PC-9 (cell line): Measurements from ENCODE around the gene PARK7. TPM values are rescaled to one million over a fixed set of nuclear protein-coding genes. Genes with fewer than 3 reads are reported as not detected.
A peak's percentile ranks its signal among the peaks of the same experiment; 100 is the strongest.

Experiments used
- BruUV-seq: library from RNA; stranded (reverse); fragments of 400-500 nt; replicated peaks from 2 replicates; lab custom pipeline; 2021; lab: Mats Ljungman, UMichigan
- CTCF ChIA-PET: fragments of 300-600 bp; sonication (Branson Sonifier 250); formaldehyde crosslinking; loops from one replicate; lab custom pipeline; 2022; ENCODE audit warnings: antibody characterized with exemption; lab: Charles Lee
- POLR2A ChIA-PET: fragments of 300-600 bp; sonication (Branson Sonifier 250); formaldehyde crosslinking; loops from one replicate; lab custom pipeline; 2022; ENCODE audit warnings: antibody characterized with exemption; ENCODE audit not compliant: unreplicated experiment; lab: Charles Lee
- DNase-seq, 2 experiments: peaks; one replicate each; pipeline versions ENCODE4 v3.0.0 to v3.0.0-alpha.2; 2015 to 2022; ENCODE audit warnings: mixed read lengths in 1 of 2
- H2AFZ ChIP-seq: fragments of 200-600 bp; sonication (generic); 2 replicates; pipeline ENCODE4 v1.8.1; 2017; ENCODE audit warnings: antibody characterized with exemption
- H3F3A ChIP-seq: fragments of 200-600 bp; sonication (generic); 2 replicates; pipeline ENCODE4 v1.8.1; 2017; ENCODE audit warnings: antibody characterized with exemption, mild to moderate bottlenecking, low read depth; ENCODE audit not compliant: insufficient read depth
- H3K27ac ChIP-seq: fragments of 200-600 bp; sonication (generic); 2 replicates; pipeline ENCODE4 v1.6.1; 2016; ENCODE audit warnings: mixed run types
- H3K27me3 ChIP-seq: fragments of 200-600 bp; sonication (generic); 2 replicates; pipeline ENCODE4 v1.6.1; 2016; ENCODE audit warnings: low read depth, mixed run types; ENCODE audit not compliant: insufficient read depth
- H3K36me3 ChIP-seq: fragments of 200-600 bp; sonication (generic); 2 replicates; pipeline ENCODE4 v1.6.1; 2016; ENCODE audit warnings: low read depth, mixed run types
- H3K4me1 ChIP-seq: fragments of 200-600 bp; sonication (generic); replicated peaks from 2 replicates; pipeline ENCODE4 v1.6.1; 2016; ENCODE audit warnings: mixed run types; ENCODE audit not compliant: insufficient read depth
- H3K4me2 ChIP-seq: fragments of 200-600 bp; sonication (generic); 2 replicates; pipeline ENCODE4 v1.6.1; 2017; ENCODE audit warnings: mixed run types
- H3K4me3 ChIP-seq: fragments of 200-600 bp; sonication (generic); 2 replicates; pipeline ENCODE4 v1.6.1; 2016; ENCODE audit warnings: mixed run types
- H3K79me2 ChIP-seq: fragments of 200-600 bp; sonication (generic); 2 replicates; pipeline ENCODE4 v1.6.1; 2017; ENCODE audit warnings: low read depth, mixed run types
- H3K9me2 ChIP-seq: fragments of 200-600 bp; sonication (generic); 2 replicates; pipeline ENCODE4 v1.8.1; 2017; ENCODE audit warnings: mild to moderate bottlenecking; ENCODE audit not compliant: insufficient read depth
- H3K9me3 ChIP-seq: fragments of 200-600 bp; sonication (generic); 2 replicates; pipeline ENCODE4 v1.8.1; 2016; ENCODE audit warnings: low read depth; ENCODE audit not compliant: insufficient read depth
- H4K20me1 ChIP-seq: fragments of 200-600 bp; sonication (generic); 2 replicates; pipeline ENCODE4 v1.8.1; 2017; ENCODE audit not compliant: insufficient read depth
- CTCF ChIP-seq: fragments of 200-600 bp; sonication (generic); conservative IDR thresholded peaks from 2 replicates; pipeline ENCODE4 v1.6.1; 2017; ENCODE audit warnings: mixed run types, antibody characterized with exemption, mild to moderate bottlenecking, moderate library complexity
- EZH2 ChIP-seq: fragments of 200-600 bp; sonication (generic); IDR thresholded peaks from 2 replicates; pipeline ENCODE4 v1.8.0; 2017; ENCODE audit warnings: antibody characterized with exemption, low read depth
- intact Hi-C: fragments of 100-400 bp; cut with micrococcal nuclease; formaldehyde crosslinking; loops from one replicate; pipeline ENCODE4 v1.10.0; 2022; ENCODE audit not compliant: unreplicated experiment
- total RNA-seq: library from RNA; stranded (reverse); gene quantifications from 2 replicates; pipeline ENCODE4 v1.2.3, GENCODE V29; 2021

The PARK7 gene
- total RNA-seq, 1 experiment from 2014 or later, result 291 TPM

DNA sequence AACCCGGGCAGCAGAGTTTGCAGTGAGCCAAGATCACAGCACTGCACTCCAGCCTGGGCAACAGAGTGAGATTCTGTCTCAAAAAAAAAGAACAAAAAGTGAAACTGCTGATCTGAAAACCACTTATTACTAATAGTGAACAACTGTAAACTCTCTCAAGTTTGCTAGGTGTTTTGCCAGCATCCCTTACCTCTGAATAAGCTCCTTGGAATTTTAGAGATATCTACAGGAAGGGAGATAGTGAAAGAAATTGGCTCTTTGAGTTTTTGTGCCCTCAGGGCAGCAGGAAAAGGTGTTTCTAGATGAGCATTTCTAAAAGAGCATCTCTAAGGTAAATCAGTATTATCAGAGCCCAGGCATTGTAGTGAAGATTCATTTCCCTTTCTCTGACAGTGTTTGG, 27.1 kb downstream of the PARK7 start:
- H3K9me2 ChIP-seq, result no peaks in the 10 kb centered on the region
- TF ChIP-seq CTCF, result no peak
- no peak for TF ChIP-seq EZH2
- no peaks in the 10 kb centered on the region for H4K20me1 ChIP-seq
- DNase-seq, result peak; percentile 39 to 79
- H3K27me3 ChIP-seq, result no peaks in the 10 kb centered on the region
- CTCF ChIA-PET, result interaction anchor here (0.7 to 1.0 kb wide), 4 partner anchors 27 to 356 kb away, joined by 3 to 8 read pairs (median 5); no protein-coding TSS in a partner anchor
- H3K4me2 ChIP-seq, result peak overlapping the region; percentile 26; the same call in 1 of the 2 replicates
- peaks cover 17% of the 10 kb centered on the region for H3K4me1 ChIP-seq
- 0 out of 2 replicates have a peak, but pooled peaks cover 4% of the 10 kb centered on the region for H3K79me2 ChIP-seq
- H3K27ac ChIP-seq, result peak overlapping the region; percentile 69
- no peak overlapping the region for H3K4me3 ChIP-seq
- H3K9me3 ChIP-seq, result no peaks in the 10 kb centered on the region
- peaks cover 23% of the 10 kb centered on the region; the same call in 1 of the 2 replicates for H3F3A ChIP-seq
- POLR2A ChIA-PET, result interaction anchor here (0.5 to 0.7 kb wide), 2 partner anchors 26 to 259 kb away, joined by 3 read pairs; no protein-coding TSS in a partner anchor
- no peak overlapping the region for H2AFZ ChIP-seq
- intact Hi-C loops, result no loop called here
- no TSS peak for BruUV-seq
- no peaks in the 10 kb centered on the region for H3K36me3 ChIP-seq

GRCh38 chr1:7989762-7990428, 28.4 kb downstream of the PARK7 start:
- H3K4me3 ChIP-seq, result no peak overlapping the region
- H2AFZ ChIP-seq, result no peak overlapping the region
- H3K4me2 ChIP-seq, result no peak overlapping the region
- H3F3A ChIP-seq, result peaks cover 23% of the 10 kb centered on the region; the same call in 1 of the 2 replicates
- intact Hi-C loops, result no loop called here
- no peaks in the 10 kb centered on the region for H3K9me3 ChIP-seq
- H3K4me1 ChIP-seq, result peaks cover 17% of the 10 kb centered on the region
- ChIA-PET POLR2A (no interaction called here), CTCF (no interaction called here)
- no TSS peak for BruUV-seq
- no peaks in the 10 kb centered on the region for H4K20me1 ChIP-seq
- no peaks in the 10 kb centered on the region for H3K27me3 ChIP-seq
- no peaks in the 10 kb centered on the region for H3K36me3 ChIP-seq
- TF ChIP-seq CTCF (no peak), EZH2 (no peak)
- DNase-seq, result no peak
- no peaks in the 10 kb centered on the region for H3K79me2 ChIP-seq
- no peak overlapping the region for H3K27ac ChIP-seq
- no peaks in the 10 kb centered on the region for H3K9me2 ChIP-seq

- no peaks in the 10 kb centered on the region for H3K9me3 ChIP-seq
- no peak overlapping the region for H3K27ac ChIP-seq
- H3K27me3 ChIP-seq, result no peaks in the 10 kb centered on the region
- no peak overlapping the region for H3K4me2 ChIP-seq
- no peak overlapping the region for H2AFZ ChIP-seq
- H3K4me3 ChIP-seq, result no peak overlapping the region
- no peak for DNase-seq
- H3K9me2 ChIP-seq, result no peaks in the 10 kb centered on the region
- no TSS peak for BruUV-seq
- H3K79me2 ChIP-seq, result no peaks in the 10 kb centered on the region
- H3F3A ChIP-seq, result peaks cover 19% of the 10 kb centered on the region; the same call in 1 of the 2 replicates
- no peaks in the 10 kb centered on the region for H4K20me1 ChIP-seq
- intact Hi-C loops, result no loop called here
- ChIA-PET POLR2A (interaction anchor here (0.7 kb wide), 1 partner anchor 314 kb away, joined by 3 read pairs; no protein-coding TSS in a partner anchor), CTCF (no interaction called here)
- H3K36me3 ChIP-seq, result no peaks in the 10 kb centered on the region
- TF ChIP-seq EZH2 (no peak), CTCF (no peak)
- H3K4me1 ChIP-seq, result peaks cover 17% of the 10 kb centered on the region
Observed at GRCh38 chr1:7991504-7992440, 30.3 kb downstream of the PARK7 start.
